ENCODE data around the gene STK35. TPM values are rescaled to one million over a fixed set of nuclear protein-coding genes. Genes with fewer than 3 reads are reported as not detected.

Gene STK35
- total and polyA plus RNA-seq, 2 experiments from 2014 or later = 14.2 to 59.7 TPM

DNA sequence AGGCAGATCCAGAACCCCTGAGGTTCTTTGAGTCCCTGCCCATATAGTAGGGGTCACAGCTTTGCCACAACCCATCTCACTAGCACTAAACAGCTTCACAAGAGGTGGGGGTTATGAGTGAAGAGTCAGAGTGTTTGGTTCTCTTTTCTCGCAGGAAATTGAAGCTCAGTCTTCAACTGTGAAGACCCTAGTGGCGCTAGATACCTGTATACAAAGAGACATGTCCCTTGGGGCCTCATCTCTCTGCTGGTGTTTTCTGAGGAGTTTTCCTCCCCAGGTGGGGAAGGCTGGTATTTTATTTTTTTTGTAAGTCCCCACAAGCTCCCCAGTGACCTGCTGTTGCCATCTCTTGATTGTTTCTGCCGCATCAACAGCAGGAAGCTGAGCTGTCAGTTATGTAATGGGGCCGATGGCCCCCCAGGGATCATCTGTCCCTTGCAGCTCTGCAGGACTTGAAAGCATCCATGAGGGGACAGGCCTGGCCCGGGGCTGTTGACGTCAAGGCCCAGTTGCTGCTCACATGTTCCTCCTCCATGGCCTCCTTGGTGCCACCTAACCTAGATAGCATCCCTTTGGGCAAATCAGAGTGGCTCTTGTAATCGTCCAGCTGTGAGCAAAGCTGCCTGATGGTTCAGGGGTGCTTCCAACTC is 23.1 kb downstream of the STK35 start:
- Histone ChIP-seq H3K4me1 (ENCODE audit: insufficient read depth) (peaks cover 8% of the 10 kb centered on the region; the same call in 1 of the 2 replicates), H4K20me1 (replicated peaks; ENCODE audit: insufficient read depth) (peaks cover 54% of the 10 kb centered on the region), H3K9me2 (ENCODE audit: insufficient read depth) (no peaks in the 10 kb centered on the region), H3K4me2 (no peak overlapping the region), H3K36me3 (ENCODE audit: insufficient read depth) (no peaks in the 10 kb centered on the region), H3K27ac (ENCODE audit: low read depth) (no peak overlapping the region), H3F3A (replicated peaks; ENCODE audit: low read depth) (no peaks in the 10 kb centered on the region), H2AFZ (no peak overlapping the region), H3K79me2 (replicated peaks; ENCODE audit: insufficient read depth) (peaks cover 100% of the 10 kb centered on the region), H3K4me3 (no peak overlapping the region), H3K27me3 (ENCODE audit: insufficient read depth) (no peaks in the 10 kb centered on the region)
- Mint-ChIP-seq H3K4me3 (no peak overlapping the region), H3K27ac (no peak overlapping the region), H3K27me3 (ENCODE audit: insufficient read depth, low read depth, poor library complexity) (peaks cover 12% of the 10 kb centered on the region), H3K36me3 (ENCODE audit: low read depth) (no peaks in the 10 kb centered on the region; the same call in 1 of the 3 replicates), H3K9me3 (no peaks in the 10 kb centered on the region), H3K4me1 (peaks cover 18% of the 10 kb centered on the region)
- TF ChIP-seq, protein P1, sequence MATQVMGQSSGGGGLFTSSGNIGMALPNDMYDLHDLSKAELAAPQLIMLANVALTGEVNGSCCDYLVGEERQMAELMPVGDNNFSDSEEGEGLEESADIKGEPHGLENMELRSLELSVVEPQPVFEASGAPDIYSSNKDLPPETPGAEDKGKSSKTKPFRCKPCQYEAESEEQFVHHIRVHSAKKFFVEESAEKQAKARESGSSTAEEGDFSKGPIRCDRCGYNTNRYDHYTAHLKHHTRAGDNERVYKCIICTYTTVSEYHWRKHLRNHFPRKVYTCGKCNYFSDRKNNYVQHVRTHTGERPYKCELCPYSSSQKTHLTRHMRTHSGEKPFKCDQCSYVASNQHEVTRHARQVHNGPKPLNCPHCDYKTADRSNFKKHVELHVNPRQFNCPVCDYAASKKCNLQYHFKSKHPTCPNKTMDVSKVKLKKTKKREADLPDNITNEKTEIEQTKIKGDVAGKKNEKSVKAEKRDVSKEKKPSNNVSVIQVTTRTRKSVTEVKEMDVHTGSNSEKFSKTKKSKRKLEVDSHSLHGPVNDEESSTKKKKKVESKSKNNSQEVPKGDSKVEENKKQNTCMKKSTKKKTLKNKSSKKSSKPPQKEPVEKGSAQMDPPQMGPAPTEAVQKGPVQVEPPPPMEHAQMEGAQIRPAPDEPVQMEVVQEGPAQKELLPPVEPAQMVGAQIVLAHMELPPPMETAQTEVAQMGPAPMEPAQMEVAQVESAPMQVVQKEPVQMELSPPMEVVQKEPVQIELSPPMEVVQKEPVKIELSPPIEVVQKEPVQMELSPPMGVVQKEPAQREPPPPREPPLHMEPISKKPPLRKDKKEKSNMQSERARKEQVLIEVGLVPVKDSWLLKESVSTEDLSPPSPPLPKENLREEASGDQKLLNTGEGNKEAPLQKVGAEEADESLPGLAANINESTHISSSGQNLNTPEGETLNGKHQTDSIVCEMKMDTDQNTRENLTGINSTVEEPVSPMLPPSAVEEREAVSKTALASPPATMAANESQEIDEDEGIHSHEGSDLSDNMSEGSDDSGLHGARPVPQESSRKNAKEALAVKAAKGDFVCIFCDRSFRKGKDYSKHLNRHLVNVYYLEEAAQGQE (IDR thresholded peaks at IDR 0.05; ENCODE audit: unreplicated experiment) = no peak
- TF ChIP-seq STAT1 (IDR thresholded peaks at IDR 0.05; ENCODE audit: unreplicated experiment) = no peak
- TF ChIP-seq, protein P2, sequence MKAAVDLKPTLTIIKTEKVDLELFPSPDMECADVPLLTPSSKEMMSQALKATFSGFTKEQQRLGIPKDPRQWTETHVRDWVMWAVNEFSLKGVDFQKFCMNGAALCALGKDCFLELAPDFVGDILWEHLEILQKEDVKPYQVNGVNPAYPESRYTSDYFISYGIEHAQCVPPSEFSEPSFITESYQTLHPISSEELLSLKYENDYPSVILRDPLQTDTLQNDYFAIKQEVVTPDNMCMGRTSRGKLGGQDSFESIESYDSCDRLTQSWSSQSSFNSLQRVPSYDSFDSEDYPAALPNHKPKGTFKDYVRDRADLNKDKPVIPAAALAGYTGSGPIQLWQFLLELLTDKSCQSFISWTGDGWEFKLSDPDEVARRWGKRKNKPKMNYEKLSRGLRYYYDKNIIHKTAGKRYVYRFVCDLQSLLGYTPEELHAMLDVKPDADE (IDR thresholded peaks at IDR 0.05) = no peak
- no peak for TF ChIP-seq NANOG (IDR thresholded peaks at IDR 0.05; ENCODE audit: borderline replicate concordance)
- ATAC-seq (no peak), DNase-seq (ENCODE audit: low spot score) (no peak)

DNA sequence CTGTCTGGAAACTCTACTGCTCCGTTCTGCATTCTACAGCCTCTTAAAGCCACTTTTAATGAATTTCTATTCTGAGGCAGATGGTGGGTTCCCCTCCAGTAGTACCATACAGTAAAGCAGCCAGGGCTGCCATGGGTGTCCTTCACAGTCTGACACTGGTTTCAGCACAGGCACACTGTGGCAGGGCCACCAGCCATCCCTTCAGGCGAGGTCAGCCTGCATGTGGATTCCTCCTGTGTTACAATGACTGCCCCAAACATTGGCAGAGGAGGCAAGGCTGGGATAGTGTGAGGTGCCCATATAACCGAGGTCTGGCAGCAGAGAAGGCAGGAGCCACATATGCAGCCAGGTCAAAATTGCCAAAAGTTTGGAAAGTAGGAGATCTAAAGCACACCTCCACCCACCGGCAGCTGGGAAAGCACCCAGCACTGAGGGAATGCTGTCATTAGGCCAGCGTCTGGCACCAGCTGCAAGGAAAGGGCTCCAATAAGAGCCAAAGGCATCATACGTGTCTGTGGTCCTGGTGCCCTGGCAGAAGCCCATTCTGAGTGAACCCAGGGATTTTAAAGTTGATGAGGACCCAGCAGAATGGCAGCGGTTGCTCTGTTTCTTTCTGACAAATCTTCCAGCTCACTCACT is 24.0 kb downstream of the STK35 start:
- no peak overlapping the region for H3K27ac ChIP-seq (ENCODE audit: low read depth)
- peaks cover 99% of the 10 kb centered on the region for H3K79me2 ChIP-seq (replicated peaks; ENCODE audit: insufficient read depth)
- Mint-ChIP-seq H3K27ac (no peak overlapping the region), H3K27me3 (ENCODE audit: insufficient read depth, low read depth, poor library complexity) (peaks cover 13% of the 10 kb centered on the region), H3K4me3 (no peak overlapping the region), H3K36me3 (ENCODE audit: low read depth) (no peaks in the 10 kb centered on the region; the same call in 2 of the 3 replicates), H3K9me3 (no peaks in the 10 kb centered on the region), H3K4me1 (peaks cover 28% of the 10 kb centered on the region)
- no peak overlapping the region for H3K4me3 ChIP-seq
- peaks cover 55% of the 10 kb centered on the region for H4K20me1 ChIP-seq (replicated peaks; ENCODE audit: insufficient read depth)
- no peak overlapping the region for H3K4me2 ChIP-seq
- H3F3A ChIP-seq (replicated peaks; ENCODE audit: low read depth) = no peaks in the 10 kb centered on the region
- peaks cover 13% of the 10 kb centered on the region for H3K4me1 ChIP-seq (ENCODE audit: insufficient read depth)
- H3K9me2 ChIP-seq (ENCODE audit: insufficient read depth) = no peaks in the 10 kb centered on the region
- no peaks in the 10 kb centered on the region for H3K27me3 ChIP-seq (ENCODE audit: insufficient read depth)
- no peaks in the 10 kb centered on the region for H3K36me3 ChIP-seq (ENCODE audit: insufficient read depth)
- no peak overlapping the region for H2AFZ ChIP-seq
- DNase-seq (ENCODE audit: low spot score) (no peak), ATAC-seq (no peak)
- TF ChIP-seq, protein P3, sequence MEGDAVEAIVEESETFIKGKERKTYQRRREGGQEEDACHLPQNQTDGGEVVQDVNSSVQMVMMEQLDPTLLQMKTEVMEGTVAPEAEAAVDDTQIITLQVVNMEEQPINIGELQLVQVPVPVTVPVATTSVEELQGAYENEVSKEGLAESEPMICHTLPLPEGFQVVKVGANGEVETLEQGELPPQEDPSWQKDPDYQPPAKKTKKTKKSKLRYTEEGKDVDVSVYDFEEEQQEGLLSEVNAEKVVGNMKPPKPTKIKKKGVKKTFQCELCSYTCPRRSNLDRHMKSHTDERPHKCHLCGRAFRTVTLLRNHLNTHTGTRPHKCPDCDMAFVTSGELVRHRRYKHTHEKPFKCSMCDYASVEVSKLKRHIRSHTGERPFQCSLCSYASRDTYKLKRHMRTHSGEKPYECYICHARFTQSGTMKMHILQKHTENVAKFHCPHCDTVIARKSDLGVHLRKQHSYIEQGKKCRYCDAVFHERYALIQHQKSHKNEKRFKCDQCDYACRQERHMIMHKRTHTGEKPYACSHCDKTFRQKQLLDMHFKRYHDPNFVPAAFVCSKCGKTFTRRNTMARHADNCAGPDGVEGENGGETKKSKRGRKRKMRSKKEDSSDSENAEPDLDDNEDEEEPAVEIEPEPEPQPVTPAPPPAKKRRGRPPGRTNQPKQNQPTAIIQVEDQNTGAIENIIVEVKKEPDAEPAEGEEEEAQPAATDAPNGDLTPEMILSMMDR (conservative IDR thresholded peaks at IDR 0.05; ENCODE audit: low read depth in 2 of 2) = no peak
- TF ChIP-seq, protein P1 (IDR thresholded peaks at IDR 0.05; ENCODE audit: unreplicated experiment) = no peak
- TF ChIP-seq ZNF331 (CRISPR knock-in tag; IDR thresholded peaks at IDR 0.05; ENCODE audit: low read depth) = no peak
- no peak for TF ChIP-seq POLR2AphosphoS5 (IDR thresholded peaks at IDR 0.05; ENCODE audit: low read depth)
- no peak for TF ChIP-seq EZH2phosphoT487 (IDR thresholded peaks at IDR 0.05; ENCODE audit: unreplicated experiment)
- TF ChIP-seq EZH2 (IDR thresholded peaks at IDR 0.05; ENCODE audit: low read depth, unreplicated experiment) = no peak
